GM12891 (cell line): ENCODE data around the gene SPOCK1.

Source experiments
- POLR2A ChIP-seq: IDR thresholded peaks from 2 replicates; pipeline ENCODE4 v1.6.1; 2011; ENCODE audit warnings: low read depth, low read length, control low read depth
- TAF1 ChIP-seq: IDR thresholded peaks from 2 replicates; pipeline ENCODE4 v1.6.1; 2011; ENCODE audit warnings: low read depth, low read length, control low read depth

DNA sequence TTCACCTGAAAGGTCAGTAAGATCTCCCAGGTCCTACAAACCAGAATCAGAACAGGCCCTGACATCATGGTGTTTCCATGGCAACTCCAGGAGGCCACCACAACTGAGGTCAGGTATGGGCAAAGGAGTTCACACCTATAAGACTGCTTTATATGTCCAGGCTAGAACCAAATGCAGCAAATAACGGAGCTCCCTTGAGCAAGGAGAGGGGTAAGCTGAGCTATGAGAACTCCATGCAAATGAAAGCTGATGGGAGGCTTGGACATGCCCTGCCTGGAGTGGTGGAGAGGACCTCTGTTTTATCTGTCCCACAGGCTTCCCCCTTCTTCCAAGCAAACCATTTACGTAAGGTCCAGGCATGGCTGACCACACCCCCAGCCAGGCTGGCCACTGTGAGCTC lies 207.7 kb downstream of the SPOCK1 start:
- no peak for TF ChIP-seq POLR2A
- TF ChIP-seq TAF1 = no peak
